HG03469 (cell line): ENCODE results near the gene APBA3.

Source experiments
- ATAC-seq: cut with Tn5 transposase; IDR thresholded peaks from one replicate; pipeline ENCODE4 v1.9.1; 2021; ENCODE audit warnings: mild to moderate bottlenecking, moderate library complexity, moderate number of reproducible peaks; ENCODE audit not compliant: unreplicated experiment

Gene APBA3

DNA sequence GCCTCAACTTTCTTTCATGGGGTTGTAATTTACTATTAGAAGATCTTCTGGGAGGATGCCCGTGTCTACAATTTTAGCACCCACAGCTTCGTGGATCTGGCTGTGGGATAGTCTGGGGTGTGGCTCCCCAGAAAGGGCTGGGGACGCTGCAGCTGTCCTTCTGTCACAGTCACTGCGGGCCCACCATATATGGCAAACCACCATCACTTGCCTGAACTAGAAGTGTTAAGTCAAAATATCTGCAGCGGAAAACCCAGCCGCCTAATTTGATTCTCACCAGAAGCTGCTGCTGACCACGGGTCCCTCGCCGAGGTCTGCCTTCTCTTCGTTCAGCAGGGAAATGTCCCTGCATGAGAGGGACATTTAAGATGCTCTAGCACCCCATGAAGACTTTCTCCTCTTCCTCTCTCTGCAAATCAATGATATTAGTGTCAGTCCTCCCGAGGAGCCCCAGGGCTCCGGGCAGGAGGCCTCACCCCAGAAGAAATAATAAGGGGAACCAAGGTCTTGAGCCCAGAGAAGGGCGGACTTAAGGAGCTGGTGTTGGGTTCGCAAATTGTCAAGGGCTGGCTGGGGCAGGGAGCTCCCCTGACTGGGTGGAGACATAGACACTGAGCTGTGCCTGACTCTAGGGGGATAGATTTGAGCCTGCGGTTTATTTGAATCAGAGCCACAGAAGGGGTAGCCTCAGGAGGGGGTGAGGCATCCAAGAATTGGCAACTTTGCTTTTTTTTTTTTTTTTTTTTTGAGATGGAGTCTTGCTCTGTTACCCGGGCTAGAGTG is 27.7 kb upstream of the APBA3 start:
- ATAC-seq = no peak

DNA sequence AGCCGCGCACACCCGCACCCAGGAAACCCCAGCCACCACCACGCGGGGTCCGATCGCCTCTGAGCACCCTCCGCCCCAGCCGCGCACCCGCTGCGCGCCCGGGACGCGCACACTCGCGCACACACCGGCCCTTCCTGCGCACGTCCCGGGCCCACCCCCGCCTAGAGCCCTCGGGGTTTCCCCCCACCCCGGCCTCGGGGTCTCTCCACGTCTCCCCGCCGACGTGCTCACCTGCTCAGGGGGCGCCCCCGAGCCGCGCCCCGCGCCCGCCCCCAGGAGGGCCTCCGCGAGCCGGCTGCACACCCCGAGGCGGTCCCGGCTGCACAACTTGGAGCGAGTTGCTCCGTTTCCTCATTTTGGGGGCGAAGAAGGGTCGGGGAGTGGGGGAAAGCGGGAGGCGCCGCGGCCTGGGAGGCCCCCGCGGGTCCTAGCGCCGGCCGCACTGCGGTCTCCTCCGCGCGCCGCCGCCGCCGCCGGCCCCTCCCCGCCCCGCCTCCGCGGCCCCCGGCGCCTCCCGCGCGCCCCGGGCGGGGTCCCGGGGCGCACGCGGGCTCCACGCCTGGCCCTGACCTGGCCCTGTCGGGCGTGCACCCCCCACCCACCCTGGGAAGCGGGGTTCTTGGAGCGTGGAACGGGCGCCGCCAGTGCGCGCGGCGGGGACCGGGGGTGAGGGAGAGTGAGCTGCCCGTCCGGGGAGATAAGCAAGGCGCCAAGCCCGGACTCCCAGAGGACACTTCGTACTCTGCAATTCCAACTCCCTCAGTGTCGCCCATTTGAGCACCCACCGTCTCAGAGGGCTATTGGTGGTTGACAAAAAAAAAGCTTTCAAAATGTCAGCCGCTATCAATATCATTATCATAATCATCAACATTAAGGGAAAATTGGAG is 24.7 kb upstream of the APBA3 start, which contains the start of gene MATK:
Gene MATK (minus strand): TSS at position 444 of the 887 bp plus-strand sequence. CDS start 1,246 bp downstream, outside the sequence.
- no peak for ATAC-seq

DNA sequence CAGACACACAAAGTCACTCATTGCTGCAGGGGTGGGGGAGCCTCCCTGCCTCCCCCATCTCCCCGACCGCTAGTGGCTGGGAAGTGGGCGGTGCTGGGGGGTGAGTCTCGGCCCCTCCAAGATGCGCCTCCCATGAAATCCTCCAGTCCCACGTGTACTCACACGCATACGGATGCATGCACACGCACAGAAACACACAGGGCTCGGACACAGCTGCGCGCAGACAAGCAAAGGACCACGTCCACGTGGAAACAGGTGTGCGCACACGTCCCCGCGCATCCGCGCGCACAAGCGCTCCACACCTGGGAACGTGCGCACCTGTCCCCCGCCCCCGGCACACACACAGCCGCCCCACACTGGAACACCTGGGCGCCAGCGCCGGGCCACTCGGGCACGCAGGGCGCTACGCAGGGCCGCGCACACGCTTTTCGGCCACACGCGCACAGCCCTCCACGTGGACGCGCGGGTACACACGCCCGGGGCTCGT is 24.0 kb upstream of the APBA3 start:
- ATAC-seq = no peak

DNA sequence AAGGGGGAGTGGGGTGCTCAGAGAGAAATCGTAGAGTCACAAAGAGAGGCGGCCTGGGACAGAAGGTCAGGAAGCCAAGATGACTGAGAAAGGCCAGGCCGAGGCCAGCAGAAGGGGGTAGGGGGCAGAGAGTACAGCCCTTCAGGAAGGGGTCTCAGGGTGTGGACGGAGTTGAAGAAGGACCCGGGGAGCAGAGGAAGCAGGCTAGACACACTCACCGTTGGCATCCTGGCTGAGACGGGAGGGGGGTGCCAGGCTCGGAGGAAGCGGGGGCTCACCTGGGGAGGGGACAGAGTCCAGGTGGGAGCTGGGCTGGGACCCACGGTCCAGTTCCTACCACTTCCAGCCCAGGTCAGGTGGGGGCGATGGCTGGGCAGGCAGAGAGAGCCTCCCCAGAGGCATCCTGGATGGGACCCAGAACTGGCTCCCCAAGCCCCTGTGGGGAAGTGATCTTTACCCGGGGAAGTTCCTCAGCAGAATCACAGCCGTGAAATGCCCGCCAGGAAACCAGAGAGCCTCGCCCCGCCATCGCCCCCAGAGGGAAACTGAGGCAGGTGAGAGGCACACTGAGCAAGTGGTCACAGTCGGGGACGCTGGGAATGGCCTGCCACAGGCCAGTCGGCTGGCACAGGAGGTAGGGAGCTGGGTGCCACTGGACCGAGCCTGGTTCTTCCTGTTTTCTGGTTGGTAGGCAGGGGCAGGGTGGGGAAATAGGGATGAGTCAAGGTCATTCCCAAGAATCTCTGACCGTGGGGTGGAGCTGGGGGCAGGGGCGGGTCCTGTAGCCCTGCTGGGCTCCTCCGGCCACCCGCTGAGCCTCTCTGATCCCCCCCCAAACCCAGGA is 23.3 kb upstream of the APBA3 start:
- ATAC-seq = no peak

DNA sequence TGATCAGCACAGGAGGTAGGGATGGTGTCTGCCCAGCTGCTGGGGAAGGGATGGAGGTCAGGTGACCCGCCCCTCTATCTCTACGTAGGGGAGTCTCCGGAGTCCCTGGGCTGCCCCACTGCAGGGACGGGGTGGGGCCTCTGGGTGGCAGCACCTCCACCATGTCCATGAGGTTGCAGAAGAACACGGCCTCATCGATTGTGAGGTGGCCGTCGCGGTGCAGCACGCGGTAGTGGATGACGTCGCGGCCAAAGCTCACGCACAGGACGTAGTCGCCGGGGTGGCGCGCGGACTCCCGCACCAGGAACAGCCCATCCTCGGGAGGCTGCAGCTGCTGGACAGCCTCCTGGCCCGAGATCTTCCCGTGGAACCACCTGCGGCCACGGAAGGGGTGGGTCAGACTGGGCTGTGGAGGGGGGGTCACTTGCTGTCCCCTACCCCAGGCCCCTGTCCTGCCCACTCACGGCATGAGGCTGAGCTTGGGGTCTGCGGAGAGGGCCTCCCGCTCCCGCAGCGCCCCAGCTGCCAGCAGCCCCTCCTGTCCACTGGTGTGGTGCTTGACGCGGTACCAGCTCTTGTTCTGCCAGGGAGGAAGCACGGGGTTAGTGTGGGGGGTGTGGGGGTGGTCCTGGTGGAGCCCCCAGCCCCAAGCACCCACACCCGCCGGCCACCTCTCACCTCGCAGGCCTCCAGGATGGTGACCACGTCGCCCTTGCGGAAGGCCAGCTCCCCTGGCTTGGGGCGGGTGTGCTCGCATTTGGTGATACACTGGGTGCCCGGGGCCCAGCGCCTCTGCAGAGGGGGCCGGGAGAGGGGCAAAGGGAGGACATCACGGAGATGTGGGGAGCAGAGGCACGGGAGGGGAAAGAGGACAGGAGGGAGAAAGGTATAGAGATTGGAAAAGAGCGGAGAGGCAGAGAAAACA is 22.4 kb upstream of the APBA3 start:
- no peak for ATAC-seq

DNA sequence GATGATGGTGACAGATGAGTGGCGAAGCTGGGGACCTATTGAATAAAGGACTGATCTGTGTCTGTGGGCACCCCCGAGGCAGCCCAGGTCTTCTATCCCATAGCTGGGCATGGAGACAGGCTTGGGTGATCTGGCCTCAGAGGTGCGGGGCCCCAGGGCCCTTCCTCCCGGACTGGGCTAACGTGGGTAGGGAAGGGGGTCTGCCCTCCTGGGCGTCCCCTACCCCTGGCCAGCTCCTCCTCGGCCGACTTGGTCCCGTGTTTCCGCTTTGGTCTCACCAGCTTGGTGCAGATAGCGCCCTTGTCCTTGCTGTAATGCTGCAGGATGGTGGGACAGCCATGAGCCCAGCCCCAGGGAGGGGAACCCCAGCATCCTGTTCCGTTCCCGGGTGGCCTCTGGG is 21.4 kb upstream of the APBA3 start:
- ATAC-seq = no peak

DNA sequence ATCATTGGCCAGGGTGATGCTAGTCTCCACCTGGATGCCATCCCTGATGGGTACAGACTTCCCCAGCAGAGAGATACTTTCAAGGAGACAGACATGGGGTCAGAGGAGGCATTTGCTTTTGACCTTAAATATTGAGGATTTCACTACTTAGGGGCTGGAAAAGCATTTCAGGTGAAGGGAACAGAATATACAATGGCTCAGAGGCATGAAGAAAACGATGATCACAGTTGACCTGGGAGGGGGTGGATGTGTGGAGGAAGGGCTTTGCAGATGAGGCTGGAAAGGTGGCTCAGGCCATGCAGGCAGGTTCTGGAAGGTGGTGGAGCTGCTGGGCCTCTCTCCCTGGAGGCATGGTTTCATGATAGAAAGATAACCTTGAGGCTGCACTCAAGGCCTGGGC is 20.8 kb upstream of the APBA3 start:
- ATAC-seq = no peak

DNA sequence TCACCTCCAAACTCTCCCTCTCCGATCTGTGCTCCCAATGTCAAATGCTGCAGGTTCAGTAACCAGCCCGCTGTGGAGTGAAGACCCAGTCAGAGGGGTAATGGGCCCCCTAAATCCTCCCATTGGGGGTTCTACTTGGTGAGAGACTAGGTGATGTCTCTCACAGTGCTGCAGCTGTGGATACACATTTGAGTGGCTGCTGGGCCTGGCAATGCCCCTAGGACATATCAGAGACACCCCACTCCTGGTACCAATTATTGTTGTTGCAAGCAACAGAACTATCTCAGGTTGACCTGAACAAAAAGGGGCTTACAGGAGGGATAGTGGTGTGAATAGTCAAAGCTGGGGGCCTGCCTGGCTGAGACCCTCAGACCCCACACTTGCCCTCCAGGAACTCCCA is 20.1 kb upstream of the APBA3 start:
- no peak for ATAC-seq

DNA sequence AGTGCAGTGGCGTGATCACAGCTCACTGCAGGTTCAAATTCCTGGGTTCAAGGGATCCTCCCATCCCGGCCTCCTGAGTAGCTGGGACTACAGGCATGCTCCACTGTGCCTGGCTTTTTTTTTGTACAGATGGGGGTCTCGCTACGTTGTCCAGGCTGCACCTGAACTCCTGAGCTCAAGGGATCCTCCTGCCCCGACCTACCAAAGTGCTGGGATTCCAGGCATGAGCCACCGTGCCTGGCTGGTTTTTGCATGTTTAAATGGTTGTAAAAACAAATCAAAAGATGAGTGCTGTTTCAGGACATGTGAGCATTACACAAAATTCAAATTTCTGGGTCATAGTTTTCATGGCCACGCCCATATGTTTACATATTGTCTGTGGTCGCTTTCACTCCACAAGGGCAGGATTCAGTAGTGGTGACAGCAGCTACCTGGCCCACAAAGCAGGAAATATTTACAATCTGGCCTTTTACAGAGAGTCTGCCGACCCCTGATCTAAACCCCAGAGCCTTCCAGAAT is 19.4 kb upstream of the APBA3 start:
- ATAC-seq = no peak

DNA sequence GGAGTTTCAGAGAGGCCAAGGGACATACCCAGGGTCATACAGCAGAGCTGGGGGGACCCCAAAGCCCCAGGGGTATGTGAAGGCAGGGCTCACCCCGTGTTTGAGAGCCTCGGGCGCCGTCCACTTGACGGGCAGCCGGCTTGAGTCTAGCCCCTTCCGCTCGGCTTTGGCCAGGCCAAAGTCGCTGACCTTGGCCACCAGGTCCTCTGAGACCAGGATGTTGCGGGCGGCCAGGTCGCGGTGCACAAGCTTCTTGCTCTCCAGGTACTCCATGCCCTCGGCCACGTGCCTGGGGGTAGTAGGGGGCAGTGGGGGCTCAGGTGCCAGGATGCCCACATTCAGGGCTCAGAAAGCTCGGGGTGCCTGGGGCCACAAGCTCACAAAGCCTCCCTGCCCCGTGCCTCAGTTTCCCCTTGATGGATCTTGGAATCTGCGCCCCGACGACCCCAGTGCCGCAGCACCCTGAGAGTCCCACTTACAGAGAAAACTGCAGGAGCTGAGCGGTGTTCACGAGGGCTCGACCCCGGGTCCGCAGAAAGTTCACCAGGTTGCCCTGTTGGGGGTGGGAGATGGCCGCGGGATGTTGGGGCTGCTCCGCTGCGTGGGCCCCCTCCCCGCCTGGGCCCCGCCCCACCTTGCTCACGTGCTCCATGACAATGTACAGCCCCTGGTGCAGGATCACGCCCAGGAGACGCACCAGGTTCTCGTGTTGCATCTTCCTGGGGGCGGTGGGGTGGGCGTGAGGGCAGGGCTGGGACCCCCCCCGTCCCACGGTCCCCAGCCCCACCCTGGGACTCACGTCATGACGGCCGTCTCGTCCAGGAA is 17.6 kb upstream of the APBA3 start:
- no peak for ATAC-seq

DNA sequence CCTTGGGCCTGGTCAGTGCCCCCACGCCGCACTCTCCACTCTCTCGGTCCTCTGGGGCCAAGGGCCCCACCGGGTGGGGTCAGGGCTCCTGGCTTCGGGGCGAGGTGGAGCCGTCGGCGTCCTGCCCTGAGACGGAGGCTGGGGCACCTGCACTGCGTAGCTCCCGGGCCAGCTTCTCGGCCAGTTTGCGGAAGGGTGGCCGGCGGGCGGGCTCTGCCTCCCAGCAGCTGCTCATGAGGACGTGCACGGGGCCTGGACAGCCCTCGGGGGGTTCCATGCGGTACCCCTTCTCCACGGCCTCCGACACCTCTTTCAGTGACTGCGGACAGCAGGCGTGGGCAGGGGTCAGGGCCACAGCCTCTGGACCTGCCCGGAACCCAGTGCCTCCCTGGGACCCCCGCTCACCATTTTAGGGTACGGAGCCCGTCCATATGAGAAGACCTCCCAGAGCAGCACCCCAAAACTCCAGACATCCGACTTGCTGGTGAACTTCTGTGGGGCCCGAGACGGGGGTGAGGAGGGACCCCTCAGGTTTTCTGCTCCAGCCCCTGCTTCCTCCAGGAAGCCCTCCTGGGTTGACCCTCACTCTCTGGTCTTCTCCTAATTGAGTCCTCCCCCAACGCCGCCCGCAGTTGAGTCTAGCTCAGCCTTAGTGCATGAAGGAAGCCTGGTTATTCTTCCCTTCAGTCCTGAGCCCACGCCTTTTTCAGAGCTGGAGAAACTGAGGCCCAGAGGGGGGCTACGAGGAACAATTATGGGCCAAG is 16.8 kb upstream of the APBA3 start:
- ATAC-seq = no peak

DNA sequence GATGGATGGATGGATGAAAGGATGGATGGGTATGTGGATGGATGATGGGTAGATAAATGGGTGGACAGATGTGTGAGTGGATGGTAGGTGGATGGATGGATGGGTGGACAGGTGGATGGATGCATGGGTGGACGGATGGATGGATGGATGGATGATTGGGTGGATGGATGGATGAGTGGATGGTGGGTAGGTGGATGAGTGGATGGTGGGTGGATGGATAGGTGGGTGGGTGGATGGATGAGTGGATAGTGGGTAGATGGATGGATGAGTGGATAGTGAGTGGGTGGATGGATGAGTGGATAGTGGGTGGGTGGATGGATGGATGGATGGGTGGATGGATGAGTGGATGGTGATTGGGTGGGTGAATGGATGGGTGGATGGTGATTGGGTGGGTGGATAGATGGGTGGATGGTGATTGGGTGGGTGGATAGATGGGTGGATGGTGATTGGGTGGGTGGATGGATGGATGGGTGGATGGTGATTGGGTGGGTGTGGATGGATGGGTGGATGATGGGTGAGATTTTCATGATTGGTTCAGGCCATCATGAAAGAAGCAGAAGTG is 15.1 kb upstream of the APBA3 start:
- ATAC-seq = no peak

DNA sequence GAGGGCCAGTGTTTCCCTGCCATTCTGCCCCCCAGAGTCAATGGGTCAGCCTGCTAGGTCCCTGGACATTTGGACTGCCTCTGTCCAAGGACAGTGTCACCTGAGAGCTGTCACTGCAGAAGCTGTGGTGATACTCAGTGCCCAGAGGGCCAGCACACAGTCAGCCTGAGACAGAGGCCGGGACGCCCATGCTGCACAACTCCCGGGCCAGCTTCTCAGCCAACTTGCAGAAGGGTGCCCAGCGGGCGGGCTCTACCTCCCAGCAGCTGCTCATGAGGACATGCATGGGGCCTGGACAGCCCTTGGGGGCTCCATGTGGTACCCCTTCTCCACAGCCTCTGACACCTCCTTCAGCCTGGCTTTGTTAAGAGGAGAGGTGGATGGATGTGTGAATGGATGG is 14.3 kb upstream of the APBA3 start:
- no peak for ATAC-seq

DNA sequence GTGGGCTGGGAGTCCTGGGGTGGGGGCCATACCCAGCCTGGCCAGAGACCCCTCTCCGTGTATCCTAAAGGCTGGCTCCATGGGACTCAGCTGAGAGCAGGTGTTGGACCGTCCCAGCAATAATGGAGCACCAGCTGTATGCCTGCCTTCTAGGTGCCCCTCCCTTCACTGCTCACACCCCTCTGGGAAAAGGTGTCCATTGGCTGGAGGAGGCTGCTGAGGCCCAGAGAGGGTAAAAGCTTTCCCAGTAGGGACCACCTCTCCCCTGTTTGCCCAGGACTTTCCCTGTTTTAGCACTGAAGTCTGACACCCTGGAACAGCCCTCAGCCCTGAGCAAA is 13.9 kb upstream of the APBA3 start:
- no peak for ATAC-seq

DNA sequence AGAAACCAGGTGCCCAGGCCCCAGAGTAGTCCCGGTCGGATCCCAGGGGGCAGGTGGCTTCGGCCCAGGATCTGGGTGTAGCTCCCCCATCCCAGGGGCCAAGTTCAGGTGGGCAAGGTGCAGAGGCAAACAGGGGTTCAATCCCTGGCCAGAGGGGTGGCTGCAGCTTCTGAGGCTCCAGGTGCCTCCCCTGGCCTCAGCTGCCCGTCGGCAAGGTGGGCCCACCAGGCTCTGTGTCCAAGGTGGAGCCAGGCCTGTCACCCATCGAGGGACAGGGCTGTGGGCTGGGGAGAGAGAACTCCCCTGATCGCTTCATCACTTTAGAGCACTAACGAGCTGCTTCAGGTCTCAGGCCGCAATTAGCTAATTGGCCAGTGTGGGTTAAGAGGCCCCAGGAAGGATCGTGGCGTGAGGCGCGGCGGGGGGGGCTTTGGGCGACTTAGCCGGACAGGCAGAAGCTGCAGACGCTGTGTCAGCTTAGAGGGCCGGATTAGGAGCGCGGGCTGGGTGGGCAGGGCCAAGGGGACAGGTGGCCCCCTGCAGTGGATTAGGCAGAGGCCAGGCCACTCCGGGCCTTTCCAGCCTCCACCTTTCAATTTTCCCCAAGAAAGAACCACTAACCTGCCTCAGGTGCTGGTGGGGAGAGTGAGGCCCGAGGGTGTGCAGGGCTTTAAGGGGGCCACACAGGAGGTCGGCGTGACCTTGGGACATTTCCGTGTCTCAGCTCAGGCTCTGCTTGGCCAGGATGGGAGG is 13.3 kb upstream of the APBA3 start:
- ATAC-seq = no peak

DNA sequence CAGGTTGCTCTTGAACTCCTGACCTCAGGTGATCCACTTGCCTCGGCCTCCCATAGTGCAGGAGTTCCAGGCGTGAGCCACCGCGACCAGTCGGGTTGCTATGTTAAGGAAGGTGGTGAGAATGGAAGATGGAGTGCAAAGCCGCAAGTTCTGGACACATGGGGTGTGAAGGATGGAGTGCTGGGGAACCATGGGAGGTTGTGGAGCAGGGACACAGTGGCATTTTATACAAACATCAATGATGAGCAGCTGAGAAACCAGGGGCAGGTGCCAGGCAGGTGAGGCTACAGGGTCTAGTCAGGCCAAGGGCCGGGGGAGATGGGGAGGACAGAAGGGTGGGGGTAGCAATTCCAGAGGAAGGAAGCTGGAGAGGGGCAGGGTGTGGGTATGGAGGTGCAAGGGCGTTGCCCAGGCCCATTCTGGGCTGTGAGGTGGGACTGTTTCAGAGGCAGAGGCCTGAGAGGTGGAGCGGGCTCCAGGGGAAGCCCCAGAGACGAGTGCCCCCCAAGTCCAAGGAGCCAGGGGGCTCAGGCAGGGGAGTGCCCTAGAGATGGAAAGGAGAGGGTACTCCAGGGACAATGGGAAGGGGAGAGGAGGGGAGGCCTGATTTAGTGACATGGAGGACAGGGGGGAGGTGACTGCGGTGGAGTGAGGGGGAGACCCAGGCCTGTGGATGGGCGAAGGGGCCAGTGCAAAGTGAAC is 12.5 kb upstream of the APBA3 start:
- no peak for ATAC-seq
